HEK293 (cell line): ENCODE data around the gene TYROBP.

ENCODE experiments used
- CTCF ChIA-PET: fragments of 350-600 bp; formaldehyde crosslinking; extraction: SDS; loops from one replicate; lab custom pipeline; 2021; ENCODE audit warnings: antibody characterized with exemption; lab: Yijun Ruan, JAX
- POLR2A ChIA-PET: fragments of 300-600 bp; formaldehyde crosslinking; extraction: SDS; loops from one replicate; lab custom pipeline; 2020; ENCODE audit warnings: antibody characterized with exemption, inconsistent platforms; lab: Yijun Ruan, JAX
- H3K27ac ChIP-seq: fragments of 200-500 bp; sonication (Bioruptor generic); 2 replicates; pipeline ENCODE4 v1.5.1; 2014; ENCODE audit warnings: low read depth, low read length, control low read depth, inconsistent platforms; ENCODE audit errors: extremely low read depth
- H3K36me3 ChIP-seq, 2 experiments: fragments of 200-500 bp in 1 of 2; sonication (Bioruptor generic) in 1 of 2; 1 replicate in 1 of 2; 2 replicates in 1 of 2; pipeline ENCODE4 v1.5.1; 2014 to 2017; ENCODE audit warnings: inconsistent platforms in 2 of 2, low read length in 2 of 2; ENCODE audit not compliant: control insufficient read depth in 2 of 2, insufficient read depth in 1 of 2
- H3K4me1 ChIP-seq: fragments of 200-500 bp; sonication (Bioruptor generic); 2 replicates; pipeline ENCODE4 v1.5.1; 2014; ENCODE audit warnings: mild to moderate bottlenecking, low read length, inconsistent platforms; ENCODE audit not compliant: control insufficient read depth, insufficient read depth
- H3K4me3 ChIP-seq: 2 replicates; pipeline ENCODE4 v1.5.1; 2011; ENCODE audit warnings: low read depth, mild to moderate bottlenecking, control low read depth, low read length, moderate library complexity
- H3K9me3 ChIP-seq: fragments of 200-500 bp; sonication (Bioruptor generic); 2 replicates; pipeline ENCODE4 v1.5.1; 2014; ENCODE audit warnings: low read depth, low read length, inconsistent platforms; ENCODE audit not compliant: control insufficient read depth, insufficient read depth
- BCL11A ChIP-seq: fragments of 450-650 bp; formaldehyde crosslinking; IDR thresholded peaks from 2 replicates; pipeline ENCODE4 v1.5.1; 2016; ENCODE audit warnings: low read depth, missing biosample characterization, missing genetic modification characterization
- EGR2 ChIP-seq: fragments of 450-650 bp; formaldehyde crosslinking; IDR thresholded peaks from 2 replicates; pipeline ENCODE4 v1.5.1; 2016; ENCODE audit warnings: low read depth, missing biosample characterization, missing genetic modification characterization
- KLF8 ChIP-seq: fragments of 450-650 bp; formaldehyde crosslinking; IDR thresholded peaks from 2 replicates; pipeline ENCODE4 v1.5.1; 2016; ENCODE audit warnings: missing biosample characterization, missing genetic modification characterization
- KLF9 ChIP-seq: fragments of 450-650 bp; formaldehyde crosslinking; IDR thresholded peaks from 2 replicates; pipeline ENCODE4 v1.5.1; 2016; ENCODE audit warnings: missing biosample characterization, missing genetic modification characterization, low read depth
- WT1 ChIP-seq: fragments of 450-650 bp; formaldehyde crosslinking; IDR thresholded peaks from 2 replicates; pipeline ENCODE4 v1.5.1; 2016; ENCODE audit warnings: missing biosample characterization, missing genetic modification characterization
- ZFP41 ChIP-seq: fragments of 450-650 bp; formaldehyde crosslinking; IDR thresholded peaks from 2 replicates; pipeline ENCODE4 v1.5.1; 2016; ENCODE audit warnings: missing biosample characterization, missing genetic modification characterization, borderline replicate concordance
- ZNF155 ChIP-seq: fragments of 450-650 bp; formaldehyde crosslinking; IDR thresholded peaks from 2 replicates; pipeline ENCODE4 v1.5.1; 2016; ENCODE audit warnings: missing biosample characterization, missing genetic modification characterization
- ZNF2 ChIP-seq: fragments of 450-650 bp; formaldehyde crosslinking; IDR thresholded peaks from 2 replicates; pipeline ENCODE4 v1.5.1; 2016; ENCODE audit warnings: missing biosample characterization, missing genetic modification characterization
- ZNF341 ChIP-seq: fragments of 450-650 bp; formaldehyde crosslinking; IDR thresholded peaks from 2 replicates; pipeline ENCODE4; 2016; ENCODE audit warnings: low read depth, missing biosample characterization, missing genetic modification characterization
- ZNF391 ChIP-seq: fragments of 450-650 bp; formaldehyde crosslinking; IDR thresholded peaks from 2 replicates; pipeline ENCODE4 v1.5.1; 2016; ENCODE audit warnings: low read depth, missing biosample characterization, missing genetic modification characterization, borderline replicate concordance
- ZNF433 ChIP-seq: fragments of 450-650 bp; formaldehyde crosslinking; IDR thresholded peaks from 2 replicates; pipeline ENCODE4 v1.5.1; 2016; ENCODE audit warnings: missing biosample characterization, missing genetic modification characterization, low read depth
- ZNF548 ChIP-seq: fragments of 450-650 bp; formaldehyde crosslinking; IDR thresholded peaks from 2 replicates; pipeline ENCODE4 v1.5.1; 2016; ENCODE audit warnings: missing biosample characterization, missing genetic modification characterization
- ZNF596 ChIP-seq: fragments of 450-650 bp; IDR thresholded peaks from 2 replicates; pipeline ENCODE4 v1.5.0; 2018; ENCODE audit warnings: missing biosample characterization, mild to moderate bottlenecking, missing genetic modification characterization, moderate library complexity
- ZNF664 ChIP-seq: fragments of 450-650 bp; formaldehyde crosslinking; IDR thresholded peaks from 2 replicates; pipeline ENCODE4 v1.5.1; 2016; ENCODE audit warnings: missing biosample characterization, missing genetic modification characterization
- ZNF830 ChIP-seq: fragments of 450-650 bp; IDR thresholded peaks from 2 replicates; pipeline ENCODE4 v1.5.0; 2018; ENCODE audit warnings: missing biosample characterization, missing genetic modification characterization, low read depth, mild to moderate bottlenecking, moderate library complexity
- TF ChIP-seq, protein P1 (sequence below): fragments of 450-650 bp; formaldehyde crosslinking; IDR thresholded peaks from 2 replicates; pipeline ENCODE4 v1.5.1; 2017; ENCODE audit warnings: missing biosample characterization, missing genetic modification characterization
- TF ChIP-seq, protein P2 (sequence below): fragments of 450-650 bp; formaldehyde crosslinking; IDR thresholded peaks from 2 replicates; pipeline ENCODE4 v1.5.1; 2016; ENCODE audit warnings: missing biosample characterization, missing genetic modification characterization
- TF ChIP-seq, protein P3 (sequence below): fragments of 450-650 bp; IDR thresholded peaks from 2 replicates; pipeline ENCODE4 v1.5.1; 2018; ENCODE audit warnings: missing biosample characterization, mild to moderate bottlenecking, missing genetic modification characterization
- TF ChIP-seq, protein P4 (sequence below): fragments of 450-650 bp; formaldehyde crosslinking; IDR thresholded peaks from 2 replicates; pipeline ENCODE4 v1.5.1; 2016; ENCODE audit warnings: missing biosample characterization, missing genetic modification characterization

Gene TYROBP

DNA sequence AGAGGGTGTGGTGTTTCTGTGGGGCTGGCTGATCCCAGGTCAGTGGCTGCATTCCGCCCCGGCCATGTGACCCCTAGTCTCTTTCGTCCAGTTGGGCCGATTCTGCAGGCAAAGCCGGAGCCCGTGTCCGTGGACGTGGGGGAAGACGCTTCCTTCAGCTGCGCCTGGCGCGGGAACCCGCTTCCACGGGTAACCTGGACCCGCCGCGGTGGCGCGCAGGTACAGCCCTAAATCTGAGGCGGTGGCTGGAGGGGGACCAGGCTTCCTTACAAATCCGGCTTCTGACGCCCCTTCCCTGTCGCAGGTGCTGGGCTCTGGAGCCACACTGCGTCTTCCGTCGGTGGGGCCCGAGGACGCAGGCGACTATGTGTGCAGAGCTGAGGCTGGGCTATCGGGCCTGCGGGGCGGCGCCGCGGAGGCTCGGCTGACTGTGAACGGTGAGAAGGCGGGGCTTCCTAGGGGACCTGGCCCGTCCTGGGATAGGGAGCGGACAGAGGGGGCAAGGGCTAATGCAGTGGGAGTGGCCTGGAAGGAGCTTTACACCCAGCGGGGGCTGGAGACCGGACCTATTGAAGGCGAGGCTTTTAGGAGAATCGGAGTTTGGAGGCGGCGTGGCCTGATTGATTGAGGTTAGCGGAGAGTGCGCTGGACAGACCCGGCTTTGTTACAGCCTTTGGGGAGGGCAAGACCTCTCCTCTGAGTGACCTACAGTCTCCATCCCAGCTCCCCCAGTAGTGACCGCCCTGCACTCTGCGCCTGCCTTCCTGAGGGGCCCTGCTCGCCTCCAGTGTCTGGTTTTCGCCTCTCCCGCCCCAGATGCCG is 47.1 kb downstream of the TYROBP start:
- TF ChIP-seq, protein P1, sequence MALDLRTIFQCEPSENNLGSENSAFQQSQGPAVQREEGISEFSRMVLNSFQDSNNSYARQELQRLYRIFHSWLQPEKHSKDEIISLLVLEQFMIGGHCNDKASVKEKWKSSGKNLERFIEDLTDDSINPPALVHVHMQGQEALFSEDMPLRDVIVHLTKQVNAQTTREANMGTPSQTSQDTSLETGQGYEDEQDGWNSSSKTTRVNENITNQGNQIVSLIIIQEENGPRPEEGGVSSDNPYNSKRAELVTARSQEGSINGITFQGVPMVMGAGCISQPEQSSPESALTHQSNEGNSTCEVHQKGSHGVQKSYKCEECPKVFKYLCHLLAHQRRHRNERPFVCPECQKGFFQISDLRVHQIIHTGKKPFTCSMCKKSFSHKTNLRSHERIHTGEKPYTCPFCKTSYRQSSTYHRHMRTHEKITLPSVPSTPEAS (tag by site-specific recombination) = no peak
- no peak for TF ChIP-seq ZNF2 (tag by site-specific recombination)
- TF ChIP-seq ZNF155 (tag by site-specific recombination) = no peak
- no peak for TF ChIP-seq ZNF433
- no peak for TF ChIP-seq KLF8 (tag by site-specific recombination)
- TF ChIP-seq, protein P2, sequence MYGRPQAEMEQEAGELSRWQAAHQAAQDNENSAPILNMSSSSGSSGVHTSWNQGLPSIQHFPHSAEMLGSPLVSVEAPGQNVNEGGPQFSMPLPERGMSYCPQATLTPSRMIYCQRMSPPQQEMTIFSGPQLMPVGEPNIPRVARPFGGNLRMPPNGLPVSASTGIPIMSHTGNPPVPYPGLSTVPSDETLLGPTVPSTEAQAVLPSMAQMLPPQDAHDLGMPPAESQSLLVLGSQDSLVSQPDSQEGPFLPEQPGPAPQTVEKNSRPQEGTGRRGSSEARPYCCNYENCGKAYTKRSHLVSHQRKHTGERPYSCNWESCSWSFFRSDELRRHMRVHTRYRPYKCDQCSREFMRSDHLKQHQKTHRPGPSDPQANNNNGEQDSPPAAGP = no peak
- TF ChIP-seq, protein P3, sequence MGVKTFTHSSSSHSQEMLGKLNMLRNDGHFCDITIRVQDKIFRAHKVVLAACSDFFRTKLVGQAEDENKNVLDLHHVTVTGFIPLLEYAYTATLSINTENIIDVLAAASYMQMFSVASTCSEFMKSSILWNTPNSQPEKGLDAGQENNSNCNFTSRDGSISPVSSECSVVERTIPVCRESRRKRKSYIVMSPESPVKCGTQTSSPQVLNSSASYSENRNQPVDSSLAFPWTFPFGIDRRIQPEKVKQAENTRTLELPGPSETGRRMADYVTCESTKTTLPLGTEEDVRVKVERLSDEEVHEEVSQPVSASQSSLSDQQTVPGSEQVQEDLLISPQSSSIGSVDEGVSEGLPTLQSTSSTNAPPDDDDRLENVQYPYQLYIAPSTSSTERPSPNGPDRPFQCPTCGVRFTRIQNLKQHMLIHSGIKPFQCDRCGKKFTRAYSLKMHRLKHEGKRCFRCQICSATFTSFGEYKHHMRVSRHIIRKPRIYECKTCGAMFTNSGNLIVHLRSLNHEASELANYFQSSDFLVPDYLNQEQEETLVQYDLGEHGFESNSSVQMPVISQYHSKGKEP (tag by site-specific recombination) = no peak
- TF ChIP-seq ZNF548 (tag by site-specific recombination) = no peak
- TF ChIP-seq WT1 (tag by site-specific recombination) = no peak
- no peak for TF ChIP-seq ZNF596
- no peak for TF ChIP-seq EGR2 (tag by site-specific recombination)
- no peak for TF ChIP-seq ZFP41 (tag by site-specific recombination)
- no peak for TF ChIP-seq ZNF830
- no peak for TF ChIP-seq BCL11A (tag by site-specific recombination)
- no peak for TF ChIP-seq ZNF341 (tag by site-specific recombination)
- no peak for TF ChIP-seq ZNF391
- no peak for TF ChIP-seq ZNF664
- ChIA-PET CTCF (interaction anchor here (0.9 to 1.4 kb wide), 3 partner anchors 10 to 70 kb away, joined by 3 to 8 read pairs (median 3); no protein-coding TSS in a partner anchor), POLR2A (interaction anchor here (0.6 to 2.9 kb wide), 2 partner anchors 9 to 1458 kb away, joined by 4 to 11 read pairs; no protein-coding TSS in a partner anchor)
- H3K4me3 ChIP-seq = no peak overlapping the region
- H3K36me3 ChIP-seq = no peaks in the 10 kb centered on the region
- no peaks in the 10 kb centered on the region for H3K9me3 ChIP-seq
- H3K27ac ChIP-seq = no peak overlapping the region
- no peaks in the 10 kb centered on the region for H3K4me1 ChIP-seq

DNA sequence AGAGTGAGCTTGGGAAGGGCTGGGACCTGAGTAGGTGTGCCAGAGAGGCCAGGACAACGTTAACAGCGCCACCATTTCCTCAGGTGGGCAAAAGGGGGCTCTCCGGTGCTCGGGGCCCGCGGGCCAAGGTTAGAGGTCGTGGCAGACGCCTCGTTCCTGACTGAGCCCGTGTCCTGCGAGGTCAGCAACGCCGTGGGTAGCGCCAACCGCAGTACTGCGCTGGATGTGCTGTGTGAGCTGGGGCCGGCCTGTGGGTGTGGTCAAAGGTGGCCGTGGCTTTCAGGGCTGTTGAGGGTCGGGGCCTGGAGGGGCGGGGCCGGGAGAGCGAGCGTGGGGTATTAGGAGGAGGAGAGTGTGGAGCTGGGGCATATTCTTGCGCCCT is 47.7 kb downstream of the TYROBP start:
- CTCF ChIA-PET = interaction anchor here (1.0 to 1.4 kb wide), 3 partner anchors 9 to 71 kb away, joined by 3 to 8 read pairs (median 3); no protein-coding TSS in a partner anchor
- no peak overlapping the region for H3K4me3 ChIP-seq
- no peak overlapping the region for H3K27ac ChIP-seq
- no peaks in the 10 kb centered on the region for H3K9me3 ChIP-seq
- no peaks in the 10 kb centered on the region for H3K4me1 ChIP-seq
- POLR2A ChIA-PET = interaction anchor here (0.6 to 2.9 kb wide), 2 partner anchors 10 to 1459 kb away, joined by 4 to 11 read pairs; no protein-coding TSS in a partner anchor
- no peaks in the 10 kb centered on the region for H3K36me3 ChIP-seq
- peak; percentile 33 for TF ChIP-seq KLF9
- TF ChIP-seq, protein P4, sequence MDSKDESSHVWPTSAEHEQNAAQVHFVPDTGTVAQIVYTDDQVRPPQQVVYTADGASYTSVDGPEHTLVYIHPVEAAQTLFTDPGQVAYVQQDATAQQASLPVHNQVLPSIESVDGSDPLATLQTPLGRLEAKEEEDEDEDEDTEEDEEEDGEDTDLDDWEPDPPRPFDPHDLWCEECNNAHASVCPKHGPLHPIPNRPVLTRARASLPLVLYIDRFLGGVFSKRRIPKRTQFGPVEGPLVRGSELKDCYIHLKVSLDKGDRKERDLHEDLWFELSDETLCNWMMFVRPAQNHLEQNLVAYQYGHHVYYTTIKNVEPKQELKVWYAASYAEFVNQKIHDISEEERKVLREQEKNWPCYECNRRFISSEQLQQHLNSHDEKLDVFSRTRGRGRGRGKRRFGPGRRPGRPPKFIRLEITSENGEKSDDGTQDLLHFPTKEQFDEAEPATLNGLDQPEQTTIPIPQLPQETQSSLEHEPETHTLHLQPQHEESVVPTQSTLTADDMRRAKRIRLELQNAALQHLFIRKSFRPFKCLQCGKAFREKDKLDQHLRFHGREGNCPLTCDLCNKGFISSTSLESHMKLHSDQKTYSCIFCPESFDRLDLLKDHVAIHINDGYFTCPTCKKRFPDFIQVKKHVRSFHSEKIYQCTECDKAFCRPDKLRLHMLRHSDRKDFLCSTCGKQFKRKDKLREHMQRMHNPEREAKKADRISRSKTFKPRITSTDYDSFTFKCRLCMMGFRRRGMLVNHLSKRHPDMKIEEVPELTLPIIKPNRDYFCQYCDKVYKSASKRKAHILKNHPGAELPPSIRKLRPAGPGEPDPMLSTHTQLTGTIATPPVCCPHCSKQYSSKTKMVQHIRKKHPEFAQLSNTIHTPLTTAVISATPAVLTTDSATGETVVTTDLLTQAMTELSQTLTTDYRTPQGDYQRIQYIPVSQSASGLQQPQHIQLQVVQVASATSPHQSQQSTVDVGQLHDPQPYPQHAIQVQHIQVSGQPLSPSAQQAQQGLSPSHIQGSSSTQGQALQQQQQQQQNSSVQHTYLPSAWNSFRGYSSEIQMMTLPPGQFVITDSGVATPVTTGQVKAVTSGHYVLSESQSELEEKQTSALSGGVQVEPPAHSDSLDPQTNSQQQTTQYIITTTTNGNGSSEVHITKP (tag by site-specific recombination) = no peak
